GM23338 (cell line): ENCODE data around the gene SLC35B4. TPM values are rescaled to one million over a fixed set of nuclear protein-coding genes. Genes with fewer than 3 reads are reported as not detected.

Experiments
- ATAC-seq: fragments of 200-7000 bp; cut with Tn5 transposase; 3 replicates; pipeline ENCODE4 v1.9.1; 2020
- DNase-seq: peaks from one replicate; pipeline ENCODE4 v3.0.0-alpha.2; 2015; ENCODE audit warnings: low spot score
- H2AFZ ChIP-seq: fragments of 200-600 bp; sonication (generic); 2 replicates; pipeline ENCODE4 v1.8.0; 2016; ENCODE audit warnings: antibody characterized with exemption, mild to moderate bottlenecking, moderate library complexity
- H3F3A ChIP-seq: fragments of 200-600 bp; sonication (generic); replicated peaks from 2 replicates; pipeline ENCODE4 v1.8.0; 2017; ENCODE audit warnings: antibody characterized with exemption, mixed run types, low read depth
- H3K27ac ChIP-seq: fragments of 200-600 bp; sonication (generic); 2 replicates; pipeline ENCODE4 v1.6.1; 2016; ENCODE audit warnings: low read depth
- H3K27me3 ChIP-seq: fragments of 200-600 bp; sonication (generic); 2 replicates; pipeline ENCODE4 v1.8.0; 2016; ENCODE audit warnings: mild to moderate bottlenecking, mixed run types, moderate library complexity; ENCODE audit not compliant: insufficient read depth
- H3K36me3 ChIP-seq: fragments of 200-600 bp; sonication (generic); 2 replicates; pipeline ENCODE4 v1.8.0; 2016; ENCODE audit warnings: mild to moderate bottlenecking; ENCODE audit not compliant: insufficient read depth
- H3K4me1 ChIP-seq: fragments of 200-600 bp; sonication (generic); 2 replicates; pipeline ENCODE4 v1.8.0; 2016; ENCODE audit warnings: mild to moderate bottlenecking, moderate library complexity; ENCODE audit not compliant: insufficient read depth
- H3K4me2 ChIP-seq: fragments of 200-600 bp; sonication (generic); 2 replicates; pipeline ENCODE4 v1.7.1; 2017; ENCODE audit warnings: mixed run types
- H3K4me3 ChIP-seq: fragments of 200-600 bp; sonication (generic); 2 replicates; pipeline ENCODE4 v1.6.1; 2016; ENCODE audit warnings: mixed run types
- H3K79me2 ChIP-seq: fragments of 200-600 bp; sonication (generic); replicated peaks from 2 replicates; pipeline ENCODE4 v1.8.0; 2017; ENCODE audit warnings: mild to moderate bottlenecking; ENCODE audit not compliant: insufficient read depth
- H3K9me2 ChIP-seq: fragments of 200-600 bp; sonication (generic); 2 replicates; pipeline ENCODE4 v1.8.0; 2017; ENCODE audit not compliant: insufficient read depth
- H4K20me1 ChIP-seq: fragments of 200-600 bp; sonication (generic); replicated peaks from 2 replicates; pipeline ENCODE4 v1.8.0; 2017; ENCODE audit warnings: mild to moderate bottlenecking; ENCODE audit not compliant: insufficient read depth
- H3K27ac Mint-ChIP-seq: 2 replicates; pipeline ENCODE4 v1.8.0; 2020; ENCODE audit warnings: inconsistent platforms, mild to moderate bottlenecking, moderate library complexity, mixed read lengths
- H3K27me3 Mint-ChIP-seq: 3 replicates; pipeline ENCODE4 v1.8.0; 2022; ENCODE audit warnings: low read depth, mild to moderate bottlenecking, moderate library complexity, mixed read lengths, inconsistent platforms; ENCODE audit not compliant: insufficient read depth, poor library complexity
- H3K36me3 Mint-ChIP-seq: 3 replicates; pipeline ENCODE4 v1.8.0; 2021; ENCODE audit warnings: low read depth, mild to moderate bottlenecking, inconsistent platforms, moderate library complexity, mixed read lengths
- H3K4me1 Mint-ChIP-seq: 3 replicates; pipeline ENCODE4 v1.8.0; 2020; ENCODE audit warnings: mild to moderate bottlenecking, inconsistent platforms, mixed read lengths
- H3K4me3 Mint-ChIP-seq: 3 replicates; pipeline ENCODE4 v1.8.0; 2021; ENCODE audit warnings: moderate library complexity, mild to moderate bottlenecking, inconsistent platforms, mixed read lengths
- H3K9me3 Mint-ChIP-seq: 3 replicates; pipeline ENCODE4 v1.8.0; 2020; ENCODE audit warnings: moderate library complexity, mild to moderate bottlenecking, inconsistent platforms, mixed read lengths
- CREB1 ChIP-seq: fragments of 250-450 bp; sonication (Bioruptor Pico); IDR thresholded peaks from 2 replicates; pipeline ENCODE4 v1.5.0; 2020; ENCODE audit warnings: low read depth, mild to moderate bottlenecking, moderate library complexity
- EZH2phosphoT487 ChIP-seq: fragments of 200-600 bp; sonication (generic); IDR thresholded peaks from one replicate; pipeline ENCODE4 v1.8.1; 2018; ENCODE audit warnings: antibody characterized with exemption; ENCODE audit not compliant: unreplicated experiment
- JUNB ChIP-seq: IDR thresholded peaks from one replicate; pipeline ENCODE4 v1.6.1; 2016; ENCODE audit warnings: antibody characterized with exemption; ENCODE audit not compliant: unreplicated experiment
- NANOG ChIP-seq: IDR thresholded peaks from 2 replicates; pipeline ENCODE4 v1.6.1; 2016; ENCODE audit warnings: antibody characterized with exemption, borderline replicate concordance
- POLR2AphosphoS5 ChIP-seq: IDR thresholded peaks from 2 replicates; pipeline ENCODE4 v1.6.1; 2016; ENCODE audit warnings: antibody characterized with exemption, low read depth
- ZNF331 ChIP-seq: fragments of 250-450 bp; sonication (Bioruptor Pico); IDR thresholded peaks from 2 replicates; pipeline ENCODE4 v1.5.0; 2020; ENCODE audit warnings: low read depth, mild to moderate bottlenecking, moderate library complexity
- polyA plus RNA-seq: library from polyadenylated mRNA; unstranded; fragments of >200 nt; fragmentation: Nextera tagmentation; extraction: Ambion mirVana; gene quantifications from 2 replicates; pipeline ENCODE4 v1.2.1, GENCODE V29; 2016
- total RNA-seq: library from RNA; depleted of rRNA; stranded (reverse); fragments of >200 nt; shearing (Covaris generic); gene quantifications from 2 replicates; pipeline ENCODE4 v1.2.3, GENCODE V29; 2014
- TF ChIP-seq, protein P1 (sequence below): fragments of 250-450 bp; sonication (Bioruptor Pico); IDR thresholded peaks from 2 replicates; pipeline ENCODE4 v1.5.0; 2020; ENCODE audit warnings: mild to moderate bottlenecking, moderate library complexity
- TF ChIP-seq, protein P2 (sequence below), 2 experiments: fragments of 200-600 bp in 1 of 2; sonication (generic) in 1 of 2; conservative IDR thresholded peaks; 2 replicates each; pipeline versions ENCODE4 v1.5.1 to v1.6.1; 2016 to 2017; ENCODE audit warnings: antibody characterized with exemption in 2 of 2, low read depth in 2 of 2, mild to moderate bottlenecking in 2 of 2, moderate library complexity in 1 of 2
- TF ChIP-seq, protein P3 (sequence below): IDR thresholded peaks from one replicate; pipeline ENCODE4 v1.6.1; 2018; ENCODE audit warnings: antibody characterized with exemption; ENCODE audit not compliant: unreplicated experiment
- TF ChIP-seq, protein P4 (sequence below): IDR thresholded peaks from 2 replicates; pipeline ENCODE4 v1.6.1; 2016; ENCODE audit warnings: antibody characterized with exemption

Gene SLC35B4
- total and polyA plus RNA-seq, 2 experiments from 2014 or later: 22.6 to 29.7 TPM

- TF ChIP-seq EZH2phosphoT487 (no peak), JUNB (no peak), NANOG (no peak), CREB1 (CRISPR knock-in tag) (no peak), ZNF331 (CRISPR knock-in tag) (no peak), POLR2AphosphoS5 (no peak)
- TF ChIP-seq, protein P1, sequence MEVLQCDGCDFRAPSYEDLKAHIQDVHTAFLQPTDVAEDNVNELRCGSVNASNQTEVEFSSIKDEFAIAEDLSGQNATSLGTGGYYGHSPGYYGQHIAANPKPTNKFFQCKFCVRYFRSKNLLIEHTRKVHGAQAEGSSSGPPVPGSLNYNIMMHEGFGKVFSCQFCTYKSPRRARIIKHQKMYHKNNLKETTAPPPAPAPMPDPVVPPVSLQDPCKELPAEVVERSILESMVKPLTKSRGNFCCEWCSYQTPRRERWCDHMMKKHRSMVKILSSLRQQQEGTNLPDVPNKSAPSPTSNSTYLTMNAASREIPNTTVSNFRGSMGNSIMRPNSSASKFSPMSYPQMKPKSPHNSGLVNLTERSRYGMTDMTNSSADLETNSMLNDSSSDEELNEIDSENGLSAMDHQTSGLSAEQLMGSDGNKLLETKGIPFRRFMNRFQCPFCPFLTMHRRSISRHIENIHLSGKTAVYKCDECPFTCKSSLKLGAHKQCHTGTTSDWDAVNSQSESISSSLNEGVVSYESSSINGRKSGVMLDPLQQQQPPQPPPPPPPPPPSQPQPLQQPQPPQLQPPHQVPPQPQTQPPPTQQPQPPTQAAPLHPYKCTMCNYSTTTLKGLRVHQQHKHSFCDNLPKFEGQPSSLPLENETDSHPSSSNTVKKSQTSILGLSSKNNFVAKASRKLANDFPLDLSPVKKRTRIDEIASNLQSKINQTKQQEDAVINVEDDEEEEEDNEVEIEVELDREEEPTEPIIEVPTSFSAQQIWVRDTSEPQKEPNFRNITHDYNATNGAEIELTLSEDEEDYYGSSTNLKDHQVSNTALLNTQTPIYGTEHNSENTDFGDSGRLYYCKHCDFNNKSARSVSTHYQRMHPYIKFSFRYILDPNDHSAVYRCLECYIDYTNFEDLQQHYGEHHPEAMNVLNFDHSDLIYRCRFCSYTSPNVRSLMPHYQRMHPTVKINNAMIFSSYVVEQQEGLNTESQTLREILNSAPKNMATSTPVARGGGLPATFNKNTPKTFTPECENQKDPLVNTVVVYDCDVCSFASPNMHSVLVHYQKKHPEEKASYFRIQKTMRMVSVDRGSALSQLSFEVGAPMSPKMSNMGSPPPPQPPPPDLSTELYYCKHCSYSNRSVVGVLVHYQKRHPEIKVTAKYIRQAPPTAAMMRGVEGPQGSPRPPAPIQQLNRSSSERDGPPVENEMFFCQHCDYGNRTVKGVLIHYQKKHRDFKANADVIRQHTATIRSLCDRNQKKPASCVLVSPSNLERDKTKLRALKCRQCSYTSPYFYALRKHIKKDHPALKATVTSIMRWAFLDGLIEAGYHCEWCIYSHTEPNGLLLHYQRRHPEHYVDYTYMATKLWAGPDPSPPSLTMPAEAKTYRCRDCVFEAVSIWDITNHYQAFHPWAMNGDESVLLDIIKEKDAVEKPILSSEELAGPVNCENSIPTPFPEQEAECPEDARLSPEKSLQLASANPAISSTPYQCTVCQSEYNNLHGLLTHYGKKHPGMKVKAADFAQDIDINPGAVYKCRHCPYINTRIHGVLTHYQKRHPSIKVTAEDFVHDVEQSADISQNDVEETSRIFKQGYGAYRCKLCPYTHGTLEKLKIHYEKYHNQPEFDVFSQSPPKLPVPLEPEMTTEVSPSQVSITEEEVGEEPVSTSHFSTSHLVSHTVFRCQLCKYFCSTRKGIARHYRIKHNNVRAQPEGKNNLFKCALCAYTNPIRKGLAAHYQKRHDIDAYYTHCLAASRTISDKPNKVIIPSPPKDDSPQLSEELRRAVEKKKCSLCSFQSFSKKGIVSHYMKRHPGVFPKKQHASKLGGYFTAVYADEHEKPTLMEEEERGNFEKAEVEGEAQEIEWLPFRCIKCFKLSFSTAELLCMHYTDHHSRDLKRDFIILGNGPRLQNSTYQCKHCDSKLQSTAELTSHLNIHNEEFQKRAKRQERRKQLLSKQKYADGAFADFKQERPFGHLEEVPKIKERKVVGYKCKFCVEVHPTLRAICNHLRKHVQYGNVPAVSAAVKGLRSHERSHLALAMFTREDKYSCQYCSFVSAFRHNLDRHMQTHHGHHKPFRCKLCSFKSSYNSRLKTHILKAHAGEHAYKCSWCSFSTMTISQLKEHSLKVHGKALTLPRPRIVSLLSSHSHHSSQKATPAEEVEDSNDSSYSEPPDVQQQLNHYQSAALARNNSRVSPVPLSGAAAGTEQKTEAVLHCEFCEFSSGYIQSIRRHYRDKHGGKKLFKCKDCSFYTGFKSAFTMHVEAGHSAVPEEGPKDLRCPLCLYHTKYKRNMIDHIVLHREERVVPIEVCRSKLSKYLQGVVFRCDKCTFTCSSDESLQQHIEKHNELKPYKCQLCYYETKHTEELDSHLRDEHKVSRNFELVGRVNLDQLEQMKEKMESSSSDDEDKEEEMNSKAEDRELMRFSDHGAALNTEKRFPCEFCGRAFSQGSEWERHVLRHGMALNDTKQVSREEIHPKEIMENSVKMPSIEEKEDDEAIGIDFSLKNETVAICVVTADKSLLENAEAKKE: no peak
- TF ChIP-seq, protein P2, sequence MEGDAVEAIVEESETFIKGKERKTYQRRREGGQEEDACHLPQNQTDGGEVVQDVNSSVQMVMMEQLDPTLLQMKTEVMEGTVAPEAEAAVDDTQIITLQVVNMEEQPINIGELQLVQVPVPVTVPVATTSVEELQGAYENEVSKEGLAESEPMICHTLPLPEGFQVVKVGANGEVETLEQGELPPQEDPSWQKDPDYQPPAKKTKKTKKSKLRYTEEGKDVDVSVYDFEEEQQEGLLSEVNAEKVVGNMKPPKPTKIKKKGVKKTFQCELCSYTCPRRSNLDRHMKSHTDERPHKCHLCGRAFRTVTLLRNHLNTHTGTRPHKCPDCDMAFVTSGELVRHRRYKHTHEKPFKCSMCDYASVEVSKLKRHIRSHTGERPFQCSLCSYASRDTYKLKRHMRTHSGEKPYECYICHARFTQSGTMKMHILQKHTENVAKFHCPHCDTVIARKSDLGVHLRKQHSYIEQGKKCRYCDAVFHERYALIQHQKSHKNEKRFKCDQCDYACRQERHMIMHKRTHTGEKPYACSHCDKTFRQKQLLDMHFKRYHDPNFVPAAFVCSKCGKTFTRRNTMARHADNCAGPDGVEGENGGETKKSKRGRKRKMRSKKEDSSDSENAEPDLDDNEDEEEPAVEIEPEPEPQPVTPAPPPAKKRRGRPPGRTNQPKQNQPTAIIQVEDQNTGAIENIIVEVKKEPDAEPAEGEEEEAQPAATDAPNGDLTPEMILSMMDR (conservative IDR thresholded peaks at IDR 0.05; ENCODE audit: low read depth in 2 of 2): no peak
- TF ChIP-seq, protein P3, sequence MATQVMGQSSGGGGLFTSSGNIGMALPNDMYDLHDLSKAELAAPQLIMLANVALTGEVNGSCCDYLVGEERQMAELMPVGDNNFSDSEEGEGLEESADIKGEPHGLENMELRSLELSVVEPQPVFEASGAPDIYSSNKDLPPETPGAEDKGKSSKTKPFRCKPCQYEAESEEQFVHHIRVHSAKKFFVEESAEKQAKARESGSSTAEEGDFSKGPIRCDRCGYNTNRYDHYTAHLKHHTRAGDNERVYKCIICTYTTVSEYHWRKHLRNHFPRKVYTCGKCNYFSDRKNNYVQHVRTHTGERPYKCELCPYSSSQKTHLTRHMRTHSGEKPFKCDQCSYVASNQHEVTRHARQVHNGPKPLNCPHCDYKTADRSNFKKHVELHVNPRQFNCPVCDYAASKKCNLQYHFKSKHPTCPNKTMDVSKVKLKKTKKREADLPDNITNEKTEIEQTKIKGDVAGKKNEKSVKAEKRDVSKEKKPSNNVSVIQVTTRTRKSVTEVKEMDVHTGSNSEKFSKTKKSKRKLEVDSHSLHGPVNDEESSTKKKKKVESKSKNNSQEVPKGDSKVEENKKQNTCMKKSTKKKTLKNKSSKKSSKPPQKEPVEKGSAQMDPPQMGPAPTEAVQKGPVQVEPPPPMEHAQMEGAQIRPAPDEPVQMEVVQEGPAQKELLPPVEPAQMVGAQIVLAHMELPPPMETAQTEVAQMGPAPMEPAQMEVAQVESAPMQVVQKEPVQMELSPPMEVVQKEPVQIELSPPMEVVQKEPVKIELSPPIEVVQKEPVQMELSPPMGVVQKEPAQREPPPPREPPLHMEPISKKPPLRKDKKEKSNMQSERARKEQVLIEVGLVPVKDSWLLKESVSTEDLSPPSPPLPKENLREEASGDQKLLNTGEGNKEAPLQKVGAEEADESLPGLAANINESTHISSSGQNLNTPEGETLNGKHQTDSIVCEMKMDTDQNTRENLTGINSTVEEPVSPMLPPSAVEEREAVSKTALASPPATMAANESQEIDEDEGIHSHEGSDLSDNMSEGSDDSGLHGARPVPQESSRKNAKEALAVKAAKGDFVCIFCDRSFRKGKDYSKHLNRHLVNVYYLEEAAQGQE: no peak
- TF ChIP-seq, protein P4, sequence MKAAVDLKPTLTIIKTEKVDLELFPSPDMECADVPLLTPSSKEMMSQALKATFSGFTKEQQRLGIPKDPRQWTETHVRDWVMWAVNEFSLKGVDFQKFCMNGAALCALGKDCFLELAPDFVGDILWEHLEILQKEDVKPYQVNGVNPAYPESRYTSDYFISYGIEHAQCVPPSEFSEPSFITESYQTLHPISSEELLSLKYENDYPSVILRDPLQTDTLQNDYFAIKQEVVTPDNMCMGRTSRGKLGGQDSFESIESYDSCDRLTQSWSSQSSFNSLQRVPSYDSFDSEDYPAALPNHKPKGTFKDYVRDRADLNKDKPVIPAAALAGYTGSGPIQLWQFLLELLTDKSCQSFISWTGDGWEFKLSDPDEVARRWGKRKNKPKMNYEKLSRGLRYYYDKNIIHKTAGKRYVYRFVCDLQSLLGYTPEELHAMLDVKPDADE: no peak
- Mint-ChIP-seq H3K4me1 (peaks cover 10% of the 10 kb centered on the region), H3K27ac (no peak overlapping the region), H3K9me3 (no peaks in the 10 kb centered on the region), H3K36me3 (no peaks in the 10 kb centered on the region), H3K4me3 (no peak overlapping the region), H3K27me3 (no peaks in the 10 kb centered on the region)
- Histone ChIP-seq H3K27me3 (no peaks in the 10 kb centered on the region), H3K4me2 (no peak overlapping the region), H3K79me2 (no peaks in the 10 kb centered on the region), H3K36me3 (no peaks in the 10 kb centered on the region), H2AFZ (no peak overlapping the region), H3K4me3 (no peak overlapping the region), H4K20me1 (no peaks in the 10 kb centered on the region), H3K9me2 (no peaks in the 10 kb centered on the region), H3K4me1 (peaks cover 5% of the 10 kb centered on the region; the same call in 1 of the 2 replicates), H3K27ac (no peak overlapping the region), H3F3A (no peaks in the 10 kb centered on the region)
- ATAC-seq (no peak), DNase-seq (no peak)
Observed at GRCh38 chr7:134278502-134279153, 38.1 kb downstream of the SLC35B4 start.
